A549 (cell line): ENCODE data around the gene SH3PXD2B.

Source experiments
- E2F6 ChIP-seq: IDR thresholded peaks from 2 replicates; pipeline ENCODE4 v1.6.1; 2012; ENCODE audit warnings: low read depth, borderline replicate concordance
- TF ChIP-seq, protein P1 (sequence below): fragments of >200 bp; sonication (Bioruptor Twin); formaldehyde crosslinking; IDR thresholded peaks from 3 replicates; pipeline ENCODE4 v1.5.1; 2016

GRCh38 chr5:172403189-172403796, 51.0 kb downstream of the SH3PXD2B start:
- TF ChIP-seq E2F6, result no peak
- TF ChIP-seq, protein P1, sequence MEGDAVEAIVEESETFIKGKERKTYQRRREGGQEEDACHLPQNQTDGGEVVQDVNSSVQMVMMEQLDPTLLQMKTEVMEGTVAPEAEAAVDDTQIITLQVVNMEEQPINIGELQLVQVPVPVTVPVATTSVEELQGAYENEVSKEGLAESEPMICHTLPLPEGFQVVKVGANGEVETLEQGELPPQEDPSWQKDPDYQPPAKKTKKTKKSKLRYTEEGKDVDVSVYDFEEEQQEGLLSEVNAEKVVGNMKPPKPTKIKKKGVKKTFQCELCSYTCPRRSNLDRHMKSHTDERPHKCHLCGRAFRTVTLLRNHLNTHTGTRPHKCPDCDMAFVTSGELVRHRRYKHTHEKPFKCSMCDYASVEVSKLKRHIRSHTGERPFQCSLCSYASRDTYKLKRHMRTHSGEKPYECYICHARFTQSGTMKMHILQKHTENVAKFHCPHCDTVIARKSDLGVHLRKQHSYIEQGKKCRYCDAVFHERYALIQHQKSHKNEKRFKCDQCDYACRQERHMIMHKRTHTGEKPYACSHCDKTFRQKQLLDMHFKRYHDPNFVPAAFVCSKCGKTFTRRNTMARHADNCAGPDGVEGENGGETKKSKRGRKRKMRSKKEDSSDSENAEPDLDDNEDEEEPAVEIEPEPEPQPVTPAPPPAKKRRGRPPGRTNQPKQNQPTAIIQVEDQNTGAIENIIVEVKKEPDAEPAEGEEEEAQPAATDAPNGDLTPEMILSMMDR, result no peak
